GM21390 (cell line): ENCODE data around the gene AFAP1.
A peak's percentile ranks its signal among the peaks of the same experiment; 100 is the strongest.

ENCODE experiments used
- ATAC-seq: cut with Tn5 transposase; IDR thresholded peaks from one replicate; pipeline ENCODE4 v1.9.1; 2021; ENCODE audit not compliant: unreplicated experiment

AFAP1 gene

DNA sequence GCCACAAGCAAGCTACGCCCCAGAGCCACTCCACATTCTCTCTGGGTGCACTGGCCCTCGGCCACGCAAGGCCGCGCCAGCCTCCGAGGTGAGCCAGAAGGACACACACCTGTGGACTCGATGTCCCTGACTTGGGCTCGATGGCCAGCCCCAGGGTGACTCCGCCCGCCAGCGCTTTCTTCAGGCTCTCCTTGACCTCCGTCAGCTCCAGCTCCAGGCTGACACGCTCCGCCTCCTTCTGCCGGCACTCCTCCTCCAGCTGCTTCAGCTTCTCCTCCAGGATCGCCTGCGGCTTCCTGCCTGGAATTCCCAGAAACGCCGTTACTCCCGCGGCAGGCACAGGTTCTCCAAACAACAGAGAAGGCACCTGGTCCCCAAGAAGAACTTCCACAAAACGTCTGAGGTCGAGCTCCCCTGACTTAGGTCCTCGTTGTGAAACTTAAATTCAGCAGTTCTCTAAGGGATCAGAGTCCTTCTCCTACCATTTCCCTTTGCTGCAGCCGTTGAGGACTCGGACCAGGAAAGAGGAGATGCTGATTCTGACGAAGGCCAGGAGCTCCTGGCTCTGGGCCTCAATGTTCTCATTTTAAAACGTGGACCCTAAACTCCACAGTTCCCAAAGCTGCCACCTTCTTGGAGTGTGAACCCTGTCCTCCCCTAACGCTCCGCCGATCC, 166.8 kb downstream of the AFAP1 start:
- no peak for ATAC-seq

DNA sequence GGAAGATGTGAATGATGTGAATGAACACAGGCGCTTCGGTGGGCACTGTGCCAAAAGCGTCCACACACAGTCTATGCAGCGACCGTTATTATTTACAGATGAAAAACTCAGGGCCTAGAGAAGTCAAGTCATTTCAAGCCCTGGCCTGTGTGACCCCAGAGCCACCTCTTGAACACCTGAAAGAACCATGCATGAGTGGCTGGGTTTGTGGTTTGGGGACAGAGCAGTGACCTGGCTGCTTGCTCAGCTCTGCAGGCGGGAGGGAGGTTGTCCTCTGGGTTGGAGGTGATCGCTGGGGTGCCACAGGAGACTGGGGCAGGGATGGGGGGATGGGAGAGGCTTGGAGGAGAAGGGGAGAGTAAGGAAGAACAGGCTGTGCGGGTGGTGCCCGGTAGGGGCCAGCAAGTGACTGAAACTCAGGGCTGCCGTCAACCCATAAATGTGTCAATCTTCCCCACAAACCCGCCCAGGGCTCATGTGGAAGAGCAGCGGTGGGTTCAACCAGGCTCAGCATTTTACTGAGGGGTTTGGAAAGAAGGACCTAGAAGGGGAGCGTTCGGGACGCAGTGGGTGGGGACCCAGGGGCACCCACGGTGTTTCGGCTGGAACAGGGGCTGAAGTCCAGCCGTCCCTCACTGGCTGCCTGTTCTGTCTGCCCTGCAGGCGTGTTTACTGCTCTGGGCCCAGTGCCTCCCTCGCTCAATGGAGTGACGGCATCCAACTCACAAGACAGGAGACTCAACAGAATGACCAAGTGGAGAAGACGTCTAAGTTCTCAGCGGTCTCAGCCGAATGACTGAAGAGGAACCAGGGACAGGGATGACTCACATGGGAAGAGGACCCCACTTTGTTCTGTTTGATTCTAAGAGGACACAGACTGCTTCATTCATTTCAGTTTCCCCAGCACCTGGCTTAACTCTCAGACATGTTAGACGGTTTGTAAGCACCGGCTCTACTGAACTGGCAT, 167.8 kb downstream of the AFAP1 start:
- ATAC-seq, result peak; percentile 90

DNA sequence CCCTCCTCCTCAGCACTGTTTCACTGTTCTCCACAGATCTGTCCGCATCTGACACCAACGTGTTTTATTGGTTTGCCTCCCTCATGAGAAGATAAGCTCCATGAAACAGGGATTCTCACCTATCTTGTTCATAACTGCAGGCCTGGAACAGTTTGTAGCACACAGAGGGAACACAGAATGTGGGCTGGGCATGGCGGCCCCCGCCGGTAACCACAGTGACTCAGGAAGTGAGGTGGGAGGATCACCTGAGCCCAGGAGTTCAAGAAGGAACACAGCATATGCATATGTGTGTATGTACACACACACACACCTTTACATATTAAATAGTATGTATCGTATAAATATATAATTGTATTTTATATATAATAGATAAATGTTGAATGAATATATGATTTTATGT, 168.6 kb downstream of the AFAP1 start:
- ATAC-seq, result no peak

DNA sequence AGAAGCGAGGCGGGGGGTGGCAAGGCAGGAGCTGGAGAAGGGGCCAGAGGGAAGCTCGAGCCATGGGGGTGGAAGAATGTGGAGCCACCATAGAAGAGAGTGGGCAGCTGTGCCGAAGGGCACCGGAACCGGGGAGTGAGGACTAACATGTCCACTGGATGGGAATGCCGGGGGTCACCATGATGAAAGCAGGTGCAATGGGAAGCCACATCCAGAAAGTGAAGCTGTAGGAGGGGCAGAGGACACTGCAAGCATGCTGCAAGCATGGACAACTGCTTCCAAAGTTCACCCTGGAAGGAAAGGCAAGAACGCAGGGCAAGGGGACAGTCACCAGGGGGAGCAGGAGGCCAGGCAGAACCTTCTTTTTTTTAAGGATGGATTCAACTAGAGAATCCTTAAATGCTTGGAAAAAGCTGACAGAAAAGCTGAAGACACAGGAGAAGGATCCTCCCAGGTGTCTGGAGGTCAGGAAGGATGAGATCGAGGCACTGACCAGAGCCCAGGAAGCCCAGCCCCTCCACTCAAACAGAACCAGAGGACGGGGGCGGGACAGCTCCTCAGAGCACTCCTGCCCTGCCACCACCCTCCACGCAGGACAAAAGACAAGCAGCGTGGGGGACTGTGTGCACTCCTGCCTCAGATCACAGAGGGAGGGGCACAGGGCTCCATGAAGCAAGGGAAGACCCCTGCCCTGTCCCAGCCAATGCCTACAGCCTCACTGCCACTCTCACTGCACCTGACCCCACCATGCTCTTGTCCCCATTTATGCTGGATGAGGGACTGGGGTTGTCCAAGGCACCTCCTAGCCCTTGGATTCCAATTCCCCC, 169.2 kb downstream of the AFAP1 start:
- no peak for ATAC-seq

DNA sequence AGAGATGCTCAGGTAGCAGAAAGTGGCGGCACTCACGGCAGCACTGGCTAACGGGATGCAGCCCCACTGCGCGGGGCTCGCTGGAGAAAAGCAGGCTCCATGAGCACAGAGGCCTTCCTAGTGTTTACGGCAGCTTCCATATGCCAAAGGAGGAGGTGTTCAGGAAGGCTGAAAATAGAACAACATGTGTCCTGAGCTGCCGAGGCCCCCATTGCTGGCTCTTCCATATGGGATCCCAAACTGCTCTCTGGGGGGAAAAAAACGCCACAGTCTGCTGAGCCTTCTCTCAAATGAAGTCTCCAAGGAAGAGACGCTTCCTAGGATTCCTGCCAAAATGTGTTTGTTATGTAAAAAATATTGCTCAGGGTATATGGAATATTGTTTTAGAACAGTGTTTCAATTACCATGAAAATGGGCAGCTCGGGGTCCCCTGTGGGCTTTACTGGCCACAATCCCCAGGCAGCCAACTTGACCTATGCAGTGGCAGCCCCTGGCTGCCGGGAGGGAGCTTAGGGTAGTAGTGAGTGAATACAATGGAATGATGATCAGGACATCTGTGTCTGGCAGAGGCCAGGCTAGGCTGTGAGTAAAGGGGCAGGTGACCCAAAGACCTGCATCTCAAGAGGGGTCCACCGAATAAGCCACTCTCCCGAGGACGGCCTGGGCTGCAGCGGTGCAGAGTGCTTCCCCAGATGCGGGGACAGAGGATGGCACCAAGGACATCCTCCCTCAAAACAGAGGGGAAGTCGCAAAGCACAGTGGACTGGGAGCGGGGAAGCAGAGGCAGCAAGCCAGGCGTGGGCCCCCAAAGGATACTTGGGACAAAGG, 170.1 kb downstream of the AFAP1 start:
- ATAC-seq, result no peak

DNA sequence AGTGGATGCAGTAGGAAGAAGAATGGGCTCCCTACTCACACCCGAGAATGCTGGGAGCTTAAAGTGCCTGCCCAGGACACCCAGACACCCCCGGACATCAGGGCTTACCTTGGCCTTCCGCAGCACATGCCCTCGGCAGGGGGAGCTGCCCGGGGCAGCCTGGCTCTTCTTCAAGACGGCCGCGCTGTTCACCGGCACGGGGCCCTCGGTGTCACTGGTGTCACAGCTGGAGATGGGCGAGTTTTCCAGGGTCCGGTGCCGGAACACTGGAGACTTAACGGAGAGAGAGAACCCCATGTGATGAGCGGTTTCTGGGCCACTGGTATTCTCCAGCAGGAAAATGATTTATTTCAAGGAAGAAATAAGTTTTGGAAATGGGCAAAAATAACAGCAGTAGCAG, 170.9 kb downstream of the AFAP1 start:
- ATAC-seq, result no peak

DNA sequence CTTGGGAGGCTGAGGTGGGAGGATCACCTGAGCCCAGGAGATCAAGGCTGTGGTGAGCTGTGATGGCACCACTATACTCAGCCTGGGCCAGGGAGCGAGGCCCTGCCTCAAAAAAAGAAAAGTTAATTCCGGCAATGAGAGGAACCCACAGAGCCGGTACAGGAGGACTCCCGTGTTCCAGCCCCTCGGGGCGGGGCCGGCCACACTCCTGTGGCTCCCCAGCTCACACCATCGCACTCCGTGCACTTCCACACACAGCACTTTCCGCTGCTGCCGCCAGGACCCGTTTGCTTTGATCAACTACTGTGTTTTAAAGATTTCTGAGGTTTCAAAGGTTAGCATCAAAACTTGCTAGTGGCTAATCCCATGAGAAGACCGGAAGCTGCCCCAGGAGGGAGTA, 171.7 kb downstream of the AFAP1 start:
- no peak for ATAC-seq

DNA sequence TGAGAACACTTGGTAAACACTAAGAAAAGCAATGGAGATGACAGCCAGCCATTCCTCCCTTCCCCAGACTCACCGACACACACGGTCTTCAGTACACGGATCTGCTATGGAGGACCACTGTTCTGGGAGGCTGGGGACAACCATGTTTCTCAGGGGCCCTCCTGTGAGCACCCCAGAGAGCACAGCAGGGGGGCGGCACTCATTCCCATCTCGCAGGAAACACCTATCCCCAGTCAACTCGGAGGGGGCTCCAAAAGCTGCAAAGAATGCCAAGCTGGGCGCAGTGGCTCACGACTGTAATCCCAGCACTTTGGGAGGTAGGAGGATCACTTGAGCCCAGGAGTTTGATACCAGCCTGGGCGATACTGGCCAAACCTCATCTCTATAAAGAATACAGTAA, 172.1 kb downstream of the AFAP1 start:
- ATAC-seq, result no peak

DNA sequence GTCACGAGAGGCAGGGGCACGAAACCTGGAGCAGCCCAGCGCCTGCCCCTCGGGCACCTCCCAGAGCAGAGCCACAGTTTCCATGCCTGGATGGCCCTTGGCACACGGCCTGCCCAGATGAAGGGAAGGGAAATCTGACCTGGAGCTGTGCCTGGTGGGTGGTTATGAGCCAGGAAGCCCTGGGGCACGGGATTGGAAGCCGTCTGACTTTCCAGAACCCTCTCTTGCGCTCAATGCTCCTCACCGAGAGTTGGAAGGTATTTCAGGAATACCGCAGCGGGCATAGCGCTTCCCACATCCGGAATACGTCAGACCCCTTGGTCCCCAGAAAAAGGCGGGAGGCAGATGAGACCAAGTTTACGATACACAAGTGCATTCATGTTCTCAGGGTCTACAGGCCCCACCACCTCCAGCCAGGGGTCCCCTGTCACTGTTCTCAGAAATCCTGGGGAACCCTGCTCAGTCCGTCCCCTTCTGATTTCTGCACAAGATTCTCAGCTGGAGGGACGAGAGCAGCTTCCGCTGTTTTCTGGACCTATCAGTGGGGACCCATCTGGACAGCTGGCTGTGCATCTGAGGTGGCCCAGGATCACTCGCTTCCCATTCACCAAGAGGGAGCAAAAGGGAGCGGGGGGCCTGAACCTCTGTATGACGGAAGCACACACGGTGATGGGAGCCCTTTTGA, 172.9 kb downstream of the AFAP1 start:
- no peak for ATAC-seq

DNA sequence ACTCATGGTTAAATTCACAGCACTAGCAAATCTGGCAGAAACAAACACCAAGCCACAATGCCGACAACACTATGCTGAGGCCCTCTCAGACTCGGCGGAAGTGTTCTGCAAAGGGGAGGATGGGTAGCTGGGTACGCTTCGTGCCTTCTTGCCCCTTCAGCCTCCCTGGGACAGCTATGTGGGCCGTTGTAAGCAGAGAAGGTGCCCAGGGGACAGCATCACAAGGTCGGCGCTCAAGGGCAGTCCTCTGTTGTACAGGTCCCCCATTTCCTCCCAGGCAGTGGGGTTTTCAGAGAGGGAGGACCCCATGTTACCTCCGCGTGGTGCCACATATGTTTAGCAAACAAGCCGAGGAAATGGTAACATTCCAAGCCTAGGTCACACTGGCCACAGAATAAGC, 173.6 kb downstream of the AFAP1 start:
- ATAC-seq, result no peak

DNA sequence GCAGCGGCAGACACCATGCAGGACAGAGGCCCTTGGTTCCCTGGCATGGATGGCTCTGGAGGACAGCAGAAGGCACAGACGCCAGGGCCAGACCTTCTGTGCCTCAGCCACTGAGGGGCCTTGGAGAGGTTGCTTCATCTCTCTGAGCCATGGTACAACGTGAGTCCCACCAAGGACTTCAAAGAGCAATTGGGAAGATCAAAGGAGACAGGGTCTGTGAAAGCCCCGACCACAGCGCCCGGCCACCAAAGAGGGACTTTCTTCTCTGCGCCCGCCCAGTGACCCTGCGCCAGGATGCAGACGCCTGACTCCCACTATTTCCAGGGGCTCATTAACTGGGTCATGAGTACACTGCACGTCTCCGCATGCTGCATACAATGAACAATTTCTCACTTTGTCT, 174.0 kb downstream of the AFAP1 start:
- no peak for ATAC-seq

DNA sequence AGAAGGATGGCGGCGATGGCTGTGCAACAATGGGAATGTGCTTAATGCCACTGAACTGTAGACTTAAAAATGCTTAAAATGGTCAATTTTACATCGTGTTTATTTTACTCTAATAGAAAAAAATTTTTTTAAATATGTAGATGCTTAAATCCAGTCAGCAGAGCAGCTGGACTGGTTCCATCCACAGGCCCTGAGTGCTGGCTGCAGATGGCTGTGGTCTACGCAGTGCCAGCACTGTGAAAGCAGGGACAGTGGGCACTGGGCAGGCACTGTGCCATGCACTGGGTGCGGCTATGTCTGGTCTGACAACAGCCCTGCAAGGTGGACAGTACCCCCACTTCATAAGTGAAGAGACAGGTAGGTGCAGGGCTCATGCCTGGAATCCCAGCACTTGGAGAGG, 175.2 kb downstream of the AFAP1 start:
- ATAC-seq, result no peak

DNA sequence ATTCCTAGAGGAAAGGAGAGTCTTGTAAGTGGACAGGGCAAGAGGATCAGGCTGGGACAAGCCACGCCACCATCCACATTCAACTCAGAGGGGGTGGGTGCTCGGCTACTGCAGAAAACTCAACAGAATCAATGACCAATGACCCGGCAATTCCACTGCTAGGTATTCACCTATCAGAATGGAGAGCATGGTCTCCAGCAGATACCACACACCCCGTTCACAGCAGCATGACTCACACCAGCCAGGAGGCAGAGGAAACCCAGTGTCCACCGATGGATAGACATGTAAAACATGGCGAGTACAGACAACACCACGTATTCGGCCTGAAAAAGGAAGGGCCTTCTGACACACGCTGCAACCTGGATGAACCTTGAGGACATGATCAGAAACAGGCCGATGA, 175.9 kb downstream of the AFAP1 start:
- ATAC-seq, result no peak

DNA sequence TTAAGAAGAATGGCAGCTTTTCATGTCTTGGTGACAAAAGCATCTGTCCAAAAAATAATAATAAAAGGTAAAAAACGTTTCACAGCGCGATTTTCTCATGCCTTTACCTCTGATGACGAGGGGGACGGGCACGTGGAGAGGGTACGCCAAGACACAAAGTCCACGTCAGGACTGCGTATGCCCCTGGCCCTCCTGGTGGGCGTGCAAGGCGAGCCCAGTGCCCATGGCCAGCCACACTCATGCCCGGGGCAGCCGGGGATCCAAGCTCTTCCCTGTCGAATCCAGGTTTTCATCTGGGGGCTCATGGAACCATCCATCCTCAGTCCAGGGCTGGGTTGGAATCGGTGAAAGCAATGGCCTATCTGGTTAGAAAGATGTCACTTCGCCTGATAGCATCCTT, 176.6 kb downstream of the AFAP1 start:
- ATAC-seq, result no peak

DNA sequence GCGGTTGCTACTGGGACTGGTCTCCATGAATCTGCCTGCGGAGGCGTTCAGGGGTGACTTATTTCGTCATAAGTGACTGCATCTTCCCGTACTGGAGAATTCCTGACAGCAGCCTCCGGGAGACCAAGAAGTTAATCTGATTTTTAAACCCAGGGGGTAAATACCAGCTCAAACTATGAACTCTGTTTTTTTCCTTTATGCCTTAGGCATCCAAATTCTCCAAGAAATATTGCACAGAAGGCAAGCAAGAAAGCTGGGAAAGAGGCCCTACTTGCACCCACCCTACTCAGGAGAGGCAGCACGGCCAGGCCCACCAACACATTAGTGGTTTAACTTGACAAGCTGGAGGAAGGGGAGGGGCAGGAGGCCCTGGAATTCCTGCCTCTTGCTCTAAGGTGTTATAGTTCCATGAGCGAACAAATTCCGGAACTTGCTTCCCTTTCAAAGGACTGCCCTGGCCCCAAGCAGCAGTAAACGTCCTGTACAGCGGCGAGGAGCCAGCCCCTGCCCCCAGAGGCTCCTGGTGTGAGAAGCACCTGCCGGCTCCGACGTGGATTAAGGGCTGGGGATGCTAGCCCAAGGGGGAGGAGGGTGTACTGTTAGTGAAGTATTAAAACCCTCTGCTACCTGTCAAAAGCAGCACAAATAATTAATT, 177.2 kb downstream of the AFAP1 start:
- no peak for ATAC-seq

DNA sequence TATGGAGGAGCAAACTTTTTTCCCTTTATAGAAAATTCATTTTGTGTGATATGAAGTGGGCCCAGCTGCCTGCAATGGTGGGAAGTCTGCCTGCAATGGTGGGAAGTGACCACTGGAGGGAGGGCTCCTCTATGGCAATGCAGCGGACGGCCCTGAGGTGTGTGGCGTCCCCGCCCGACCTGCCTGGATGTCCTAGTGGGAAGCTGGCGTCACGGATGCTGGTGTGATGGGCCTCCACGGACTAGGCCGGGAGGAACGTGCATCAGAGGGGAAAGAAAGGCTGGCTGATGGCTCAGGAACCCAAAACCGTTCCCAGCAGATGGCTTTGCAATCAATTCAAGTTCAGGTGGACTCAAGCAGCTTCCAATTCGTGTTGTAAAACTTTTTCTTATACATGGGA, 177.9 kb downstream of the AFAP1 start:
- ATAC-seq, result peak; percentile 67

DNA sequence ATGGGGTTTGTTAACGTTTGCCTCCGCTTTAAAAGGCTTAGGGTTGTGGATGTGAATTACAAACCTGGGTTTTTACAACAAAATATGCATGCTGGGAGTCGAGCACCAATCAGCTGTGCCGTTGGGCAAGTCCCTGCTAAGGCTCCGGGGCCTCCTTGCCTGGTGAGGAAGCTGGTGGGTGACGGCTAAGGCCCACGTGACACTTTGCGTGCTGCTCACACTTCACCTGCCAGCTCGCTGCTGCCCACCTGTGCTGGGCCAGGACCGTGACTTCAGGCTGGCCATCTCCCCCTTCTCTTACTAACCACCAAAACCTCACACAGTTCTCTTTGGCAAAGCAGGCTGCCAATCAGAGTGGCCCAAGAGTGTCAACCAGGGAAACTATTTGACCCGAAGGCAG, 178.3 kb downstream of the AFAP1 start:
- ATAC-seq, result no peak

DNA sequence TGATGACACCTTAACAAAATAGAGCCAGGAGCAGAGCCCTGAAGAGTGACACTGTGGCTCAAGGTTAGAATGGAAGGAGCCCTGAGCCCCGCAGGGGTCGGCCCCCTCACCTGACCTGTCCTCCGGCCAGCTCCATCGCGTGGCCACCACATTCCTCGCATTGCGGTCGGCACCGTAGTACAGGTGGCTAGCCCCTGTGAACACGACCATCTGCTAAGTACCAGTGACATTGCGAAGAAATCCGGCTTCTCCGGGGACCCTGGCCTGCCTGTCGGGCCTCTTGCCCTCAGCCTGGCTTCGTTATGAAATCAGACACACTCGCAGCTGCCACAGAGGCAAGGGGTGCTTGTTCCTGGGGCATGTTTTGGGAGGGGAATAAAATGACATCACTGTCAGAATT, 179.0 kb downstream of the AFAP1 start:
- ATAC-seq, result no peak

DNA sequence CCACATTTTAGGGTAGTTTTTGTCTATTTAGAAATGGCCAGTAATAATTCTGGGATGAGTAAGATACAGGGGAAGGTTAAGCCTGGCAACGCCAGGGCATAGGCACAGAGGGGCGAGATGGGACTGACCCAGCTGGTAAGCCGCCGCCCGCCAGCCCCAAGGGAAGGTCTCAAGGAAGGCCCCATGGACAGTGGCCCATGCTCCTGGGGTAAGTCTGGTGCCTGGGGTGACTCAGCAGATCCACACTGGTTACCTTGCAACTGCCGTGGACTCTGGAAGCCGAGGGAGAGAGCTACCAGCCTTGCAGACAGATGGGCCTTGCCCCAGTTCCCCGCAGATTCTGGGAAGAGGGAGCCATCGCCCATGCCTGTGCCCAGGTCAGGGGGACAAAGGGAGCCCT, 179.4 kb downstream of the AFAP1 start:
- ATAC-seq, result no peak

DNA sequence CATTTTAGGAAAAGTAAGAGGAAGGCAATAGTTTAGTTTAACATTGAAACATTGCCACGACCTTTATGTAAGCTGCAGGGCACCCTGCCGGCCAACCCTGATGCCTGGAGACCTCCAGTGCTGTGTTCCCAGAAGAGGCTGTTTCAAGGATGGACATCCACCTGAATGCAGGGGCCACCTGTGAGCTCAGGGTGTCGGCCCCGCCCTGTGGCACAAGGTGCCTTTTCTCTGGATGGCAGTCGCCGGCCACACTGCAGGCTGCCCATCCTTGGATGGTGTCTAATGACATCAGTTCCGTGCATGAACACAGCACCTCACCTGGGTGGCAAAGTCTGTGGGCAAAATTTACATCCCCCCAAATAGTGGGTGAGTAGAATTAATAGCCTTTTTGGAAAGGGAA, 180.0 kb downstream of the AFAP1 start:
- no peak for ATAC-seq
